WTC11 (cell line): Measurements from ENCODE around the gene TLK1. TPM values are rescaled to one million over a fixed set of nuclear protein-coding genes. Genes with fewer than 3 reads are reported as not detected.
A peak's percentile ranks its signal among the peaks of the same experiment; 100 is the strongest.

ENCODE experiments used
- ATAC-seq: fragments of 200-7000 bp; cut with Tn5 transposase; 2 replicates; pipeline ENCODE4 v1.10.0; 2021; ENCODE audit warnings: mild to moderate bottlenecking, moderate library complexity
- CTCF ChIA-PET: fragments of 300-600 bp; sonication (Branson Sonifier 250); formaldehyde crosslinking; loops from one replicate; lab custom pipeline; 2021; ENCODE audit warnings: antibody characterized with exemption; lab: Charles Lee
- POLR2A ChIA-PET: fragments of 350-600 bp; sonication (Branson Sonifier 250); formaldehyde crosslinking; loops from one replicate; lab custom pipeline; 2021; ENCODE audit warnings: antibody characterized with exemption; lab: Charles Lee
- DNase-seq: peaks from one replicate; pipeline ENCODE4 v3.0.0; 2021; ENCODE audit warnings: low spot score
- H3K27ac Mint-ChIP-seq: 2 replicates; pipeline ENCODE4 v1.8.0; 2021; ENCODE audit warnings: mixed read lengths
- H3K27me3 Mint-ChIP-seq: 2 replicates; pipeline ENCODE4 v1.8.0; 2021; ENCODE audit warnings: low read depth, mild to moderate bottlenecking, moderate library complexity, mixed read lengths
- H3K36me3 Mint-ChIP-seq: 2 replicates; pipeline ENCODE4 v1.8.0; 2021; ENCODE audit warnings: mixed read lengths
- H3K4me1 Mint-ChIP-seq: 2 replicates; pipeline ENCODE4 v1.8.0; 2022; ENCODE audit warnings: mixed read lengths
- H3K4me3 Mint-ChIP-seq: 2 replicates; pipeline ENCODE4 v1.8.0; 2021; ENCODE audit warnings: mild to moderate bottlenecking, moderate library complexity, mixed read lengths
- H3K9me3 Mint-ChIP-seq: 2 replicates; pipeline ENCODE4 v1.8.0; 2021; ENCODE audit warnings: mixed read lengths
- ETV6 ChIP-seq: sonication (generic); formaldehyde crosslinking; IDR thresholded peaks from 2 replicates; pipeline ENCODE4 v1.8.1; 2022; ENCODE audit warnings: mild to moderate bottlenecking, missing genetic modification reagents
- GABPB1 ChIP-seq: sonication (generic); formaldehyde crosslinking; IDR thresholded peaks from 2 replicates; pipeline ENCODE4 v1.8.1; 2023; ENCODE audit warnings: mild to moderate bottlenecking, missing genetic modification reagents
- OVOL2 ChIP-seq: fragments of 250-450 bp; sonication (Bioruptor Pico); IDR thresholded peaks from 2 replicates; pipeline ENCODE4 v1.9.0; 2021; ENCODE audit warnings: mild to moderate bottlenecking, borderline replicate concordance
- TP53 ChIP-seq: sonication (generic); formaldehyde crosslinking; IDR thresholded peaks from 2 replicates; pipeline ENCODE4 v1.8.1; 2023; ENCODE audit warnings: mild to moderate bottlenecking, missing genetic modification reagents
- ZNF121 ChIP-seq: sonication (generic); formaldehyde crosslinking; IDR thresholded peaks from 2 replicates; pipeline ENCODE4 v1.8.0; 2023; ENCODE audit warnings: missing genetic modification reagents
- ZNF138 ChIP-seq: sonication (generic); formaldehyde crosslinking; conservative IDR thresholded peaks from 2 replicates; pipeline ENCODE4 v1.8.1; 2022; ENCODE audit warnings: mild to moderate bottlenecking, moderate library complexity, missing genetic modification reagents
- ZNF317 ChIP-seq: sonication (generic); formaldehyde crosslinking; IDR thresholded peaks from 2 replicates; pipeline ENCODE4 v1.8.1; 2023; ENCODE audit warnings: low read depth, mild to moderate bottlenecking, moderate library complexity, missing genetic modification reagents, borderline replicate concordance
- ZNF423 ChIP-seq: fragments of 250-450 bp; sonication (Bioruptor Pico); IDR thresholded peaks from 2 replicates; pipeline ENCODE4 v2.1.2; 2022; ENCODE audit warnings: mild to moderate bottlenecking, moderate library complexity
- total RNA-seq: library from RNA; stranded (reverse); gene quantifications from 3 replicates; pipeline ENCODE4 v1.2.3, GENCODE V29; 2021
- TF ChIP-seq, protein P1 (sequence below): sonication (generic); formaldehyde crosslinking; IDR thresholded peaks from 2 replicates; pipeline ENCODE4 v1.8.0; 2022; ENCODE audit warnings: mild to moderate bottlenecking, missing genetic modification reagents
- TF ChIP-seq, protein P2 (sequence below): sonication (generic); formaldehyde crosslinking; conservative IDR thresholded peaks from 2 replicates; pipeline ENCODE4 v1.8.1; 2022; ENCODE audit warnings: mild to moderate bottlenecking, missing genetic modification reagents
- TF ChIP-seq, protein P3 (sequence below): fragments of 250-450 bp; sonication (Bioruptor Pico); IDR thresholded peaks from 2 replicates; pipeline ENCODE4 v1.9.0; 2021; ENCODE audit warnings: moderate library complexity, mild to moderate bottlenecking, inconsistent platforms, borderline replicate concordance
- TF ChIP-seq, protein P4 (sequence below): sonication (generic); formaldehyde crosslinking; conservative IDR thresholded peaks from 2 replicates; pipeline ENCODE4 v1.8.1; 2023; ENCODE audit warnings: mild to moderate bottlenecking, low read depth, missing genetic modification reagents, moderate library complexity
- TF ChIP-seq, protein P5 (sequence below): sonication (generic); formaldehyde crosslinking; IDR thresholded peaks from 2 replicates; pipeline ENCODE4 v1.8.1; 2022; ENCODE audit warnings: mild to moderate bottlenecking, moderate library complexity, missing genetic modification reagents

The TLK1 gene
- total RNA-seq, 1 experiment from 2014 or later: 91.1 TPM

DNA sequence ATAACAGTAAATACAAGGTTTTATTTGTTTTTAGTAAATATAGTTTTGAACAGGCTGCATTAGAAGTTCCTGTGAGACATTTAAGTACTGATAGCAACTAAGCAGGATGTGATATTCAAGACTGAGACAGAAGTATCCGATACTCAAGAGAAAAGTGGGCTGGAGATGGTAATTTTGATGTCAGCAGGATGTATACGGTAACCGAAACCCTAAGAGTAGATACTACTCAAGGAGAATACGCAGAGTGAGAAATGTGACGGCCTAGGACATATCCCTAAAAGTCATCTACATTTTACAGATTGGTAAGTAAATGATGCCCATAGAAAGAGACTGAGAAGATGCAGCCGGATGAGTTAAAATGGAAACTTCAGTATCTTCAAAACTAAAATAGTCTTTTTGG, 116.3 kb downstream of the TLK1 start (continued):
- TF ChIP-seq ETV6 (CRISPR knock-in tag) (no peak), ZNF423 (CRISPR knock-in tag) (no peak), ZNF317 (CRISPR knock-in tag) (no peak), OVOL2 (CRISPR knock-in tag) (no peak), TP53 (CRISPR knock-in tag) (no peak)
- TF ChIP-seq, protein P1, sequence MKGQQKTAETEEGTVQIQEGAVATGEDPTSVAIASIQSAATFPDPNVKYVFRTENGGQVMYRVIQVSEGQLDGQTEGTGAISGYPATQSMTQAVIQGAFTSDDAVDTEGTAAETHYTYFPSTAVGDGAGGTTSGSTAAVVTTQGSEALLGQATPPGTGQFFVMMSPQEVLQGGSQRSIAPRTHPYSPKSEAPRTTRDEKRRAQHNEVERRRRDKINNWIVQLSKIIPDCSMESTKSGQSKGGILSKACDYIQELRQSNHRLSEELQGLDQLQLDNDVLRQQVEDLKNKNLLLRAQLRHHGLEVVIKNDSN (CRISPR knock-in tag): no peak
- TF ChIP-seq, protein P2, sequence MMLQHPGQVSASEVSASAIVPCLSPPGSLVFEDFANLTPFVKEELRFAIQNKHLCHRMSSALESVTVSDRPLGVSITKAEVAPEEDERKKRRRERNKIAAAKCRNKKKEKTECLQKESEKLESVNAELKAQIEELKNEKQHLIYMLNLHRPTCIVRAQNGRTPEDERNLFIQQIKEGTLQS (CRISPR knock-in tag): no peak

DNA sequence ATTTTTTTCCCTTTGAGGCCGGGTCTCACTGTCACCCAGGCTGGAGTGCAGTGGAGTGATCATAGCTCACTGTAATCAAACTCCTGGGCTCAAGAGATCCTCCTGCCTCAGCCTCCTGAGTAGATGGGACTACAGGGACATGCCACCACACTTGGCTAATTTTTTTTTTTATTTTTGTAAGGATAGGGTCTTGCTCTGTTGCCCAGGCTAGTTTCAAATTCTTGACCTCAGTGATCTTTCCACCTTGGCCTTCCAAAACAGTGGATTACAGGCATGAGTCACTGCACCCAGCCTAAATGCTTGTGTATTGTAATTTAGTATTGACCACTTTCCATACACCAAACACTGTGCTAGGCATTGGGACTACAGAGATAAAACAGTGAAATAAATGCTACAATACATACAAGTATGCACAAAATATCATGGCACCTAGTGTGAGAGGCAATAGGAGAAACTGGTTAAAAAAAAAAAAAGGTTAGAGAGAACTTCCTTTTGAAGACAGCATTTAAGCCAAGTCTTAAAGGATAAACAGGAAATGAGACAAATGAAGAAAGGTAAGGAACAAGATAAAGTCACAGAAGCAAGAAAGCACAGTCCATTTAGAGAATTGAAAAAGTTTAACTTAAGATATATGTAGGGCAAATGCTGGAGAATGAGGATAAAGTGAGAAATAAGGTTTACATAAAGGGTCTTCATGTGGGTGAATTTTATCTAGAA, 118.3 kb downstream of the TLK1 start:
- H3K4me1 Mint-ChIP-seq: peaks cover 15% of the 10 kb centered on the region
- ChIA-PET CTCF (no interaction called here), POLR2A (no interaction called here)

DNA sequence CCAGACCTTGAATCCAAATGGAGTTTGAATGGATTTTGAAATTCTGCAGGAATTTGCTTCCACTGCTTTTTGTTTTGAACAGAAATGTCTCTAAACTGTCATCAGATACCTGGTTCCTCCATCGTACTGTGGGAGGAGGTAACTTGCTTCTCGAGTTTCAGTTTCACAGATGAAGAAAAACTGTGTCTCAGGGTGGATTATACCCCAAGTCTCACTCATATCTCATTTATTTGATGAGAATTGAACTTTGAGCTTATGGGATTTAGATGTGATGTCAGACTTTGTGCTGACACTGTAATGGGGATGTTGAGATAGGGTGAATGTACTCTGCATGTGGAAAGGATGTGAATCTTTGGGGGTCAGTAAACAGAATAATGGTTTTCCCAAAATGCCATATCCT, 124.2 kb downstream of the TLK1 start:
- ATAC-seq (no peak), DNase-seq (no peak)
- CTCF ChIA-PET: no interaction called here
- Mint-ChIP-seq H3K4me3 (no peak overlapping the region), H3K27me3 (no peaks in the 10 kb centered on the region), H3K27ac (peak overlapping the region; percentile 55), H3K36me3 (peaks cover 71% of the 10 kb centered on the region), H3K4me1 (no peaks in the 10 kb centered on the region), H3K9me3 (peaks cover 3% of the 10 kb centered on the region; the same call in 1 of the 2 replicates)
- POLR2A ChIA-PET: no interaction called here
- TF ChIP-seq, protein P3, sequence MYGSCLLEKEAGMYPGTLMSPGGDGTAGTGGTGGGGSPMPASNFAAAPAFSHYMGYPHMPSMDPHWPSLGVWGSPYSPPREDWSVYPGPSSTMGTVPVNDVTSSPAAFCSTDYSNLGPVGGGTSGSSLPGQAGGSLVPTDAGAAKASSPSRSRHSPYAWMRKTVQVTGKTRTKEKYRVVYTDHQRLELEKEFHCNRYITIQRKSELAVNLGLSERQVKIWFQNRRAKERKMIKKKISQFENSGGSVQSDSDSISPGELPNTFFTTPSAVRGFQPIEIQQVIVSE (CRISPR knock-in tag): no peak
- TF ChIP-seq ZNF138 (CRISPR knock-in tag) (no peak), GABPB1 (no peak)
- TF ChIP-seq, protein P4, sequence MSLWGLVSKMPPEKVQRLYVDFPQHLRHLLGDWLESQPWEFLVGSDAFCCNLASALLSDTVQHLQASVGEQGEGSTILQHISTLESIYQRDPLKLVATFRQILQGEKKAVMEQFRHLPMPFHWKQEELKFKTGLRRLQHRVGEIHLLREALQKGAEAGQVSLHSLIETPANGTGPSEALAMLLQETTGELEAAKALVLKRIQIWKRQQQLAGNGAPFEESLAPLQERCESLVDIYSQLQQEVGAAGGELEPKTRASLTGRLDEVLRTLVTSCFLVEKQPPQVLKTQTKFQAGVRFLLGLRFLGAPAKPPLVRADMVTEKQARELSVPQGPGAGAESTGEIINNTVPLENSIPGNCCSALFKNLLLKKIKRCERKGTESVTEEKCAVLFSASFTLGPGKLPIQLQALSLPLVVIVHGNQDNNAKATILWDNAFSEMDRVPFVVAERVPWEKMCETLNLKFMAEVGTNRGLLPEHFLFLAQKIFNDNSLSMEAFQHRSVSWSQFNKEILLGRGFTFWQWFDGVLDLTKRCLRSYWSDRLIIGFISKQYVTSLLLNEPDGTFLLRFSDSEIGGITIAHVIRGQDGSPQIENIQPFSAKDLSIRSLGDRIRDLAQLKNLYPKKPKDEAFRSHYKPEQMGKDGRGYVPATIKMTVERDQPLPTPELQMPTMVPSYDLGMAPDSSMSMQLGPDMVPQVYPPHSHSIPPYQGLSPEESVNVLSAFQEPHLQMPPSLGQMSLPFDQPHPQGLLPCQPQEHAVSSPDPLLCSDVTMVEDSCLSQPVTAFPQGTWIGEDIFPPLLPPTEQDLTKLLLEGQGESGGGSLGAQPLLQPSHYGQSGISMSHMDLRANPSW: no peak
- TF ChIP-seq, protein P5, sequence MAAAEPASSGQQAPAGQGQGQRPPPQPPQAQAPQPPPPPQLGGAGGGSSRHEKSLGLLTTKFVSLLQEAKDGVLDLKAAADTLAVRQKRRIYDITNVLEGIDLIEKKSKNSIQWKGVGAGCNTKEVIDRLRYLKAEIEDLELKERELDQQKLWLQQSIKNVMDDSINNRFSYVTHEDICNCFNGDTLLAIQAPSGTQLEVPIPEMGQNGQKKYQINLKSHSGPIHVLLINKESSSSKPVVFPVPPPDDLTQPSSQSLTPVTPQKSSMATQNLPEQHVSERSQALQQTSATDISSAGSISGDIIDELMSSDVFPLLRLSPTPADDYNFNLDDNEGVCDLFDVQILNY (CRISPR knock-in tag): no peak

More for the DNA sequence above, 118.3 kb downstream of the TLK1 start:
- no peaks in the 10 kb centered on the region for H3K27me3 Mint-ChIP-seq
- ATAC-seq: no peak
- H3K9me3 Mint-ChIP-seq: no peaks in the 10 kb centered on the region
- peak overlapping the region; percentile 8; the same call in 1 of the 2 replicates for H3K27ac Mint-ChIP-seq
- H3K4me3 Mint-ChIP-seq: no peak overlapping the region
- H3K36me3 Mint-ChIP-seq: peaks cover 49% of the 10 kb centered on the region
- TF ChIP-seq, protein P4: no peak
- peak; percentile 23; the same call in 1 of the 2 replicates for TF ChIP-seq ZNF121 (CRISPR knock-in tag)
- DNase-seq: no peak
